Measurements from ENCODE around the gene PDE4A.
A peak's percentile ranks its signal among the peaks of the same experiment; 100 is the strongest.
"Not testable (repeated sequence)": the region's sequence is repeated elsewhere in the genome, so short reads cannot be mapped to it uniquely, and the experiment has no call there.

The PDE4A gene

DNA sequence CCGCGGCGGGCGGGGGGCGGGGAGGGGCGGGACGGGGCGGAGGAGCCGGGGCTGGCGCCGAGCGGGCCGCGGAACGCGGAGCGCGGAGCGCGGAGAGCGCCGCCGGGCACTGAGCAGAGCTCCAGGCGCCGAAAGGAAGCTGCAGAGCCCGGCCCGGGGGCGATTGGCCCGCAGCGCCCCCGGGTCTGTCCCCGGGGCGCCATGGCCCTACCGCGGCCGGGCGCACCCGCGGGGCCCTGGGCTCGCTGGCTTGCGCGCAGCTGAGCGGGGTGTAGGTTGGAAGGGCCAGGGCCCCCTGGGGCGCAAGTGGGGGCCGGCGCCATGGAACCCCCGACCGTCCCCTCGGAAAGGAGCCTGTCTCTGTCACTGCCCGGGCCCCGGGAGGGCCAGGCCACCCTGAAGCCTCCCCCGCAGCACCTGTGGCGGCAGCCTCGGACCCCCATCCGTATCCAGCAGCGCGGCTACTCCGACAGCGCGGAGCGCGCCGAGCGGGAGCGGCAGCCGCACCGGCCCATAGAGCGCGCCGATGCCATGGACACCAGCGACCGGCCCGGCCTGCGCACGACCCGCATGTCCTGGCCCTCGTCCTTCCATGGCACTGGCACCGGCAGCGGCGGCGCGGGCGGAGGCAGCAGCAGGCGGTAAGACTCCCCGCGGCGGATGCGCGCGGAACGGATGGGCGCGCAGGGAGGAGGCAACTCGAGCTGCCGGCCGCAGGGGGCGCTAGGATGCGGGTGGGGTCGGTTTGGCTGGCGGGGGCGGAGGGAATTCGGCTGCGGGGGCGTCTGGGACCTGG lies at the start of gene PDE4A:
Gene PDE4A (plus strand): TSS at position 95 of the 796 bp plus-strand sequence. CDS start 227 bp downstream, at position 322.
- DNase-seq (ENCODE audit: low spot score) (peak; percentile 50), FAIRE-seq (no peak)

DNA sequence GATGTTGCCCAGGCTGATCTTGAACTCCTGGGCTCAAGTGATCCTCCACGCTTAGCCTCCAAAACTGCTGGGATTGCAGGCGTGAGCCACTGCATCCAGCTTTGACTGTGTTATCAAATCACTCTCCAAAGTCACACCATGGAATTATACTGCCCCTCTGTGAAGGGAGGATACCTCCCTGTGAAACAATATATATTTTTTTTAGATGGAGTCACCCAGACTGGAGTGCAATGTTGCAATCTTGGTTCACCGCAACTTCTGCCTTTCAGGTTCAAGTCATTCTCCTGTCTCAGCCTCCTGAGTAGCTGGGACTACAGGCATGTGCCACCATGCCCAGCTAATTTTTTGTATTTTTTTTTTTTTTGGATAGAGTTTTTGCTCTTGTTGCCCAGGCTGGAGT lies 47.6 kb upstream of the PDE4A start:
- DNase-seq (ENCODE audit: low spot score) (no peak), FAIRE-seq (no peak)

GRCh38 chr19:10374931-10375330 lies 45.4 kb upstream of the PDE4A start:
- DNase-seq (ENCODE audit: low spot score): no peak

DNA sequence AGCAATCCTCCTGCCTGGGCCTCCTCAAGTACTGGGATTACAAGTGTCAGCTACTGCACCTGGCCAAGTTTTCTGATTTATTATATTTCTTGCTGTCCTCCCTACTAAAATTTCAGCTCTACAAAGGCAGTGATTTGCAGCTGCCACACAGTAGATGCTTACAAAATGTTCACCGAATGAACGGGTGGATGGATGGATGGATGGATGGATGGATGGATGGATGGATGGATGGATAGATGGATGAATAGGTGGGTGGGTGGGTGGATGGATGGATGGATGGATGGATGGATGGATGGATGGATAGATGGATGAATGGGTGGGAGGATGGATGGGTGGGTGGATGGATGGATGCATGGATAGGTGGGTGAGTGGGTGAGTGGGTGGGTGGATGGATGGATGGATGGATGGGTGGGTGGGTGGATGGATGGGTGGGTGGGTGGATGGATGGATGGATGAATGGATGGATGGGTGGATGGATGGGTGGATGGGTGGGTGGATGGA lies 43.1 kb upstream of the PDE4A start:
- FAIRE-seq: not testable (repeated sequence)

More at GRCh38 chr19:10374931-10375330, 45.4 kb upstream of the PDE4A start:
- FAIRE-seq: no peak

GRCh38 chr19:10378124-10378523 lies 42.2 kb upstream of the PDE4A start:
- DNase-seq (ENCODE audit: low spot score): no peak
- FAIRE-seq: no peak

More for the DNA sequence above, 43.1 kb upstream of the PDE4A start:
- not testable (repeated sequence) for DNase-seq (ENCODE audit: low spot score)

DNA sequence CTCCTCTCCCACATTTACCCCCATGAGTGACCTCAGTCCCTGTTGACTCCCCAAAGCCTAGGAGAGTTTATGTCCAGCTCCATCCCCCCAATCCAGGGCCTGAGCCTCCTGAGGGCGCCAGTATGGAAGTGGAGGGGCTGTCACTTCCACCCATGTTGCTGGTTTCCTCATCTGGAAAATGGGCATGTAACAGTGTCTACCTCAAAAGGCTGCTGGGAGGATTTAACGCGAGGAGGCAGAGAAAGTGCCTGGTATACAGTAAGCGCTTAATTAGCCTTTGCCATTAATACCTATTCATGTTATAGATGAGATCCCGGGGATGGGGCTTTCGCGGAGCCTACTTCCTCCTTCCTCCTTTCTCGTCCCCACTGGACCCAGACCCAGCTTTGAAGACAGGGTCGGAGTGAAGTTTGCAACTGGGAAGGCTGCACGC lies 40.4 kb upstream of the PDE4A start:
- no peak for DNase-seq (ENCODE audit: low spot score)
- FAIRE-seq: no peak

DNA sequence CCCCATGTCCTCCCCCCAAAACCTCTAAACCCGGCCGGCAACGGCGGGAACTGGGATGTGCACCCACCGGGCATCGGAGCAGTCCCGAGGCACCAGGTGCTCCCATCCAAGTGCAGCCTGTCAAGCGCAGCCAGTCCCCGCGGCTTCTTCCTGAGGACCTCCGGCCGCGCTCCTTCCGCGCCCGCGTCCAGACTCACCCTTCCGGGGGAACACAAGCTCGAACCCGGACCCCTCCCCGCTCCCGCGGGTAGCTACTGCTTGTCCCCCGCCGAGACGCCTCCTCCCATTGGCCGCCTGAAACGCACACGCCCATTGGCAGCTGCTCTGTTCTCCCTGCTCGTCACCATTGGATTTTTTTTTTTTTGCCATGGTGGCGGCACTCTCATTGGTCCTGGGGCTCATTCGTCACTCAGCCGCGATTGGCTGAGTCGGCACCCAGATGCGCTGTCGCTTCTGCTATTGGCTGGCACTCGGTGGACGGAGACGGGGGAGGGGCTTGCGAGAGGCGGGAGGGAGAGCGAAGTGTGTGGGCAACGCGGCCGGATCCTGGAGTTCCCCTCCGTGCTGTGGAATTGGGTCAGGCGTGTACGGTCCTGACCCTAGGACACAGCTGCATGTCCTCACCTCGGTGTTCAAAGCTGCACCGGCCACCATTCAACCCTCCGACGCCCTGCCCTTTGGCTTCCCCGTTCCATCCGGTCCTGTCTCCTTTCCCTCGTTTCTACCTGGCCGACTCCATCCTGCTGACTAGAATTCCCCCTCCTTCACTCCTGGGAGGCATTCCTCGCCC lies 39.8 kb upstream of the PDE4A start, which contains the start of gene TYK2:
Gene TYK2 (minus strand): TSS at position 260 of the 790 bp plus-strand sequence. CDS start 2,166 bp downstream, outside the sequence.
- FAIRE-seq (peak; percentile 74), DNase-seq (ENCODE audit: low spot score) (peak; percentile 99)

DNA sequence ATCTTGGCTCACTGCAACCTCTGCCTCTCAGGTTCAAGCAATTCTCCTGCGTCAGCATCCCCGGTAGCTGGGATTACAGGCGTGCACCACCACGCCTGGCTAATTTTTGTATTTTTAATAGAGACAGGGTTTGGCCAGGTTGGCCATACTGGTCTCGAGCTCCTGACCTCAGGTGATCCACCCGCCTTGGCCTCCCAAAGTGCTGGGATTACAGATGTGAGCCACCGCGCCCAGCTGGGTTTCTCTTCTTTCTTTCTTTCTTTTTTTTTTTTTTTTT lies 37.2 kb upstream of the PDE4A start:
- FAIRE-seq; DNase-seq (ENCODE audit: low spot score): not testable (repeated sequence)

DNA sequence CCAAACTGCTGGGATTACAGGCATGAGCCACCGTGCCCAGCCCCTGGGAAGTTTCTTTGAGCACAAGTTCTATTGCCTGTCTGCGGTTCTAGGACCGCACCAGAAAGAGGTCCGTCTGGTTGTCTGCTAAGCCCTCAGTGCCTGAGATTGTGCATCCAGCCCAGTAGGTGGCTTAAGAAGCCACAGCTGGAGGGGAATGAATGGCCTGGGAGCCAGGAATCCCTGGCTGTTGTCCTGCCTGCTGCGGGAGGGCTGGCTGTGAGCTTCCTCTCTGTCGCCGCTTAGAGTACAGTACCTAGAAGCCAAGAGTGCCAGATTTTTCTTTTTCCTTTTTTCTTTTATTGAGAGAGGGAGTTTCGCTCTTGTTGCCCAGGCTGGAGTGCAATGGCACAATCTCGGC lies 35.8 kb upstream of the PDE4A start:
- FAIRE-seq (no peak), DNase-seq (ENCODE audit: low spot score) (no peak)

- peak; percentile 51 for DNase-seq (ENCODE audit: low spot score)
- no peak for FAIRE-seq
These were observed 31.4 kb upstream of the PDE4A start for GRCh38 chr19:10388957-10389356.

- FAIRE-seq (no peak), DNase-seq (ENCODE audit: low spot score) (no peak)
These were observed 30.5 kb upstream of the PDE4A start for GRCh38 chr19:10389863-10390262.

DNA sequence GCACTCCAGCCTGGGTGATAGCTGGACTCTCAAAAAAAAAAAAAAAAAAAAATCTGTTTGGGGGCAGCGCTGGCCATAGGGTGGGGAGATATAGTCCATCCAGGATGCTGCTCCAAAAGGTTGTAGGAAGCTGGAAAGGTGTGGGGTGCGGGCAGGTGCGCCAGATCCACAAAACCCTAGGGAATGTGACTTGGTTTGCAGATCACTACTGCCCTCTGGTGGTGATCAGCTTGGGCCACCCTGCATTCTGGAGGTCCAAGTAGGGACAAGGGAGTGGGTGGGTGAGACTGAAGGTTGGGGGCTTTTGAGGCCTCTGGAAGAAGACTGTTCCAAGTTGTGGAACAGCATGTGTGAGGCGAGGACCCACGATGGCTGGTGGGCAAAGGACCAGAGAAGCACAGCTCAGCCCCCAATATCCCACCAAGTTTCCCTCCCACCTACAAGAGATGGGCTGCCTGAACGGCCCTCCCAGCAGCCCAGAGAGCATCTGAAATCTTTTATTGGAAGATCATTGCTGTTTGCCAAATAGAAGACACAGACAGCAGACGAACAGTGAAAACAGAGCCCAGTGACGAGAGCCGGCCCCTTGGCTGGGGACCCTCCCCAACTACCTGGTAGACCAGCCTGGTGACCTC lies 29.6 kb upstream of the PDE4A start:
- FAIRE-seq (no peak), DNase-seq (ENCODE audit: low spot score) (peak; percentile 65)

- FAIRE-seq (no peak), DNase-seq (ENCODE audit: low spot score) (no peak)
These were observed 28.2 kb upstream of the PDE4A start for GRCh38 chr19:10392120-10392519.

- no peak for FAIRE-seq
- no peak for DNase-seq (ENCODE audit: low spot score)
These were observed 27.2 kb upstream of the PDE4A start for GRCh38 chr19:10393137-10393536.

DNA sequence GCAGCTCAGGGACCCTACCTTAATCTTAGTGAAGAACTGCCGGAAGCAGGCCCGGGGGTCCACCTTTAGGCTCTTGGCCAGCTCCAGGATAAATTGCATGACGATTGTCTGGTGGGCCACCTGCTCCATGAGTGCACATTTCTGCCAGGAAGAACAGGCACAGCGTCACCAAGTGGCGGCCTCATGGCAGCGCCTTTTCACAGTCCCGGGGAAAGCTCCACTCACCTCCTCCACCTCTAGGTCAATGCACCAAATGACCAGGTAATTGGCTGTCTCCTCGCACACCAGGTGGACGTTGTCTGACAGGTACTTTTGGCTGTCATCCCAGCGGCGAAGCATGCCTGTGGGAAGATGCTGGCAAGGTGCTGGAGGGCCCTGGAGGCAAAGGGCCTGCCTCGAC lies 25.3 kb upstream of the PDE4A start:
- FAIRE-seq: no peak
- no peak for DNase-seq (ENCODE audit: low spot score)

DNA sequence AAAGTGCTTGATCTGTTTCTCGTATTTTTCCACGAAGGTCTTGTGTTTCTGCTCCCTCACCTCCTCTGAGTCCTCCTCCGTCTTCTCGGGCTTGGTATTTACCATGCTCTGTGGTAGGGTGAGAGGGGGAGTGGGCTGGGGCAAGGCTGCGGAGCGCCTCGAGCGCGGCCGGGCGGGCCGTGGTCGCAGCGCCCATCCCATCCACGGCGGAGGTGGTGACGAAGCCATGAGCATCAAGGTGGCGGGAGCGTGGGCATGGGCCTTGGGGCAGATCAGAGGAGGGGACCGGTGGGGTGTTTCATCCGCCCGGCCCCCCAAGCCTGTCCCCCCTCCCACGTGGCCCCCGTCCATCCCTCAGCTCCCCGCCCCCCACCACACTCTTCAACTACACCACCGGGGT lies 24.9 kb upstream of the PDE4A start:
- FAIRE-seq (no peak), DNase-seq (ENCODE audit: low spot score) (no peak)

- DNase-seq (ENCODE audit: low spot score) (no peak), FAIRE-seq (no peak)
These were observed 24.4 kb upstream of the PDE4A start for GRCh38 chr19:10395917-10396316.

DNA sequence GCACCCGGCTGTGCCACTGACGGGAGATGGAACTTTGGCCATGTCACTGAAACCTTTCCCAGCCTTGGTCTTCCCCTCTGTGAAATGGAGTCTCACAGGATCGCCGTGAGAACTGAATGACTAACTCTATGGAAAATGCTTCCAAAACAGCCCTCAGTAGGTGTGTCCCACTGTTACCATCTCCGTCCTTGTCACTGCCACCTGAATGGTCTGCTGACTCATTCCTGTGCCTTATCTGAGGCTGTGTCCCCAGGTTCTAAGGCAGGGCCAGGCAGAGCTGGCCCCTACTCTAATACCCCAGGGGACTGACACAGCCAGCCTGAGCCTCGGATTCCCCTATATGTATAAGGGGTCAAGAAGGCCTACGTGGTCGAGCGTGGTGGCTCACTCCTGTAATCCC lies 21.5 kb upstream of the PDE4A start:
- no peak for DNase-seq (ENCODE audit: low spot score)
- FAIRE-seq: no peak

DNA sequence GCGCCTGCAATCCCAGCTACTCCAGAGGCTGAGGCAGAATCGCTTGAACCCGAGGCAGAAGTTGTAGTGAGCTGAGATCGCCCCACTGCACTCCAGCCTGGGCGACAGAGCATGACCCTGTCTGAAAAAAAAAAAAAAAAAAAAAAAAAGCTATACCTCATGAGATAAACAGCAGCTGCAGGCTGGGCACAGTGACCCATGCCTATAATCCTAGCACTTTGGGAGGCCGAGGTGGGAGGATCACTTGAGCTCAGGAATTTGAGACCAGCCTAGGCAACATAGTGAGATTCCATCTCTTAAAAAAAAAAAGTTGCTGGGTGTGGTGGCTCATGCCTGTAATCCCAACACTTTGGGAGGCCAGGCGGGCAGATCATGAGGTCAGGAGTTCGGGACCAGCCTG lies 21.0 kb upstream of the PDE4A start:
- DNase-seq (ENCODE audit: low spot score); FAIRE-seq: not testable (repeated sequence)

- no peak for DNase-seq (ENCODE audit: low spot score)
- FAIRE-seq: no peak
These were observed 20.5 kb upstream of the PDE4A start for GRCh38 chr19:10399878-10400277.

- DNase-seq (ENCODE audit: low spot score) (no peak), FAIRE-seq (no peak)
These were observed 17.8 kb upstream of the PDE4A start for GRCh38 chr19:10402441-10403038.
